OCI-LY3 (cell line): ENCODE data around the gene CDKN1C.

Source experiments
- EZH2phosphoT487 ChIP-seq: fragments of 200-600 bp; shearing (Covaris generic); IDR thresholded peaks from 2 replicates; pipeline ENCODE4 v1.6.1; 2018; ENCODE audit warnings: antibody characterized with exemption, mixed run types, low read depth
- TF ChIP-seq, protein P1 (sequence below): fragments of 200-600, 300-600 bp; sonication (generic); IDR thresholded peaks from 2 replicates; pipeline ENCODE4 v1.5.1; 2014; ENCODE audit warnings: antibody characterized with exemption, low read length, low read depth

- TF ChIP-seq, protein P1, sequence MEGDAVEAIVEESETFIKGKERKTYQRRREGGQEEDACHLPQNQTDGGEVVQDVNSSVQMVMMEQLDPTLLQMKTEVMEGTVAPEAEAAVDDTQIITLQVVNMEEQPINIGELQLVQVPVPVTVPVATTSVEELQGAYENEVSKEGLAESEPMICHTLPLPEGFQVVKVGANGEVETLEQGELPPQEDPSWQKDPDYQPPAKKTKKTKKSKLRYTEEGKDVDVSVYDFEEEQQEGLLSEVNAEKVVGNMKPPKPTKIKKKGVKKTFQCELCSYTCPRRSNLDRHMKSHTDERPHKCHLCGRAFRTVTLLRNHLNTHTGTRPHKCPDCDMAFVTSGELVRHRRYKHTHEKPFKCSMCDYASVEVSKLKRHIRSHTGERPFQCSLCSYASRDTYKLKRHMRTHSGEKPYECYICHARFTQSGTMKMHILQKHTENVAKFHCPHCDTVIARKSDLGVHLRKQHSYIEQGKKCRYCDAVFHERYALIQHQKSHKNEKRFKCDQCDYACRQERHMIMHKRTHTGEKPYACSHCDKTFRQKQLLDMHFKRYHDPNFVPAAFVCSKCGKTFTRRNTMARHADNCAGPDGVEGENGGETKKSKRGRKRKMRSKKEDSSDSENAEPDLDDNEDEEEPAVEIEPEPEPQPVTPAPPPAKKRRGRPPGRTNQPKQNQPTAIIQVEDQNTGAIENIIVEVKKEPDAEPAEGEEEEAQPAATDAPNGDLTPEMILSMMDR: peak; percentile 38
- no peak for TF ChIP-seq EZH2phosphoT487
Measured at GRCh38 chr11:2892967-2893528, 7.5 kb upstream of the CDKN1C start.
